Fibroblast of lung (primary cell): ENCODE results near the gene USP36.

Source experiments
- EZH2 ChIP-seq: IDR thresholded peaks from 2 replicates; pipeline ENCODE4 v1.5.1; 2012; ENCODE audit warnings: low read length, control low read depth, mild to moderate bottlenecking; ENCODE audit errors: missing control alignments
- TF ChIP-seq, protein P1 (sequence below), 2 donors: IDR thresholded peaks in 1 of 2; conservative IDR thresholded peaks in 1 of 2; 1 replicate in 1 of 2; 2 replicates in 1 of 2; pipeline ENCODE4 v1.5.1; 2011 to 2012; ENCODE audit warnings: low read length in 2 of 2, control low read depth in 1 of 2, inconsistent platforms in 1 of 2, low read depth in 1 of 2, mild to moderate bottlenecking in 1 of 2

DNA sequence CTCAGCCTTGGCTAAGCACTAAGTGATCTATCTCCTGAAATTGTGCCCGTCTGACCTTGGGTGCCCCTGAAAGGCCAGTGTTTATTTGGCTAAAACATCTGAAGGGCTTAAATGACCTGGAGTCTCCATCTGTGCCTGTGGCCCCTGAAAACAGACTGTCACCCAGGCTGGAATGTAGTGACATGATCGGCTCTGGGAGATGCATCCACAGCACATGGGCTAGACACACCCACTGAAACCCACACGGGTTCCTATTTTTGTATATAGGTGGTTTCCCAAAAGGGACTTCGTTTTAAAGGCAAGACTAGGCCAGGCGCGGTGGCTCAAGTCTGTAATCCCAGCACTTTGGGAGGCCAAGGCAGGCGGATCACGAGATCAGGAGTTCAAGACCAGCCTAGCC, 48.9 kb upstream of the USP36 start:
- TF ChIP-seq EZH2, result no peak
- TF ChIP-seq, protein P1, sequence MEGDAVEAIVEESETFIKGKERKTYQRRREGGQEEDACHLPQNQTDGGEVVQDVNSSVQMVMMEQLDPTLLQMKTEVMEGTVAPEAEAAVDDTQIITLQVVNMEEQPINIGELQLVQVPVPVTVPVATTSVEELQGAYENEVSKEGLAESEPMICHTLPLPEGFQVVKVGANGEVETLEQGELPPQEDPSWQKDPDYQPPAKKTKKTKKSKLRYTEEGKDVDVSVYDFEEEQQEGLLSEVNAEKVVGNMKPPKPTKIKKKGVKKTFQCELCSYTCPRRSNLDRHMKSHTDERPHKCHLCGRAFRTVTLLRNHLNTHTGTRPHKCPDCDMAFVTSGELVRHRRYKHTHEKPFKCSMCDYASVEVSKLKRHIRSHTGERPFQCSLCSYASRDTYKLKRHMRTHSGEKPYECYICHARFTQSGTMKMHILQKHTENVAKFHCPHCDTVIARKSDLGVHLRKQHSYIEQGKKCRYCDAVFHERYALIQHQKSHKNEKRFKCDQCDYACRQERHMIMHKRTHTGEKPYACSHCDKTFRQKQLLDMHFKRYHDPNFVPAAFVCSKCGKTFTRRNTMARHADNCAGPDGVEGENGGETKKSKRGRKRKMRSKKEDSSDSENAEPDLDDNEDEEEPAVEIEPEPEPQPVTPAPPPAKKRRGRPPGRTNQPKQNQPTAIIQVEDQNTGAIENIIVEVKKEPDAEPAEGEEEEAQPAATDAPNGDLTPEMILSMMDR (conservative IDR thresholded peaks at IDR 0.05 in 1 of 2, IDR thresholded peaks at IDR 0.05 in 1 of 2; ENCODE audit: low read depth in 1 of 2, low read length in 2 of 2), result no peak
